Hematopoietic multipotent progenitor cell treated with erythropoietin and hydrocortisone succinate and interleukin-3 and kit ligand, for 6 days (in vitro differentiated cells): ENCODE results near the gene ANKS3.

Source experiments
- DNase-seq: peaks from one replicate; pipeline ENCODE4 v3.0.0-alpha.2; 2015

ANKS3 gene

GRCh38 chr16:4664538-4665418 lies 69.3 kb downstream of the ANKS3 start:
- DNase-seq, result peak; percentile 67

- DNase-seq, result peak; percentile 83
Observed at GRCh38 chr16:4663777-4664465, 70.2 kb downstream of the ANKS3 start.

GRCh38 chr16:4663465-4663776 lies 70.7 kb downstream of the ANKS3 start:
- no peak for DNase-seq

GRCh38 chr16:4661661-4662060 lies 72.4 kb downstream of the ANKS3 start:
- DNase-seq, result peak; percentile 27

GRCh38 chr16:4660454-4661007 lies 73.5 kb downstream of the ANKS3 start:
- DNase-seq, result no peak

GRCh38 chr16:4659363-4660353 lies 74.4 kb downstream of the ANKS3 start:
- no peak for DNase-seq

- DNase-seq, result no peak
Observed at GRCh38 chr16:4656695-4657686, 77.1 kb downstream of the ANKS3 start.

- DNase-seq, result no peak
Observed at GRCh38 chr16:4656221-4656620, 77.8 kb downstream of the ANKS3 start.

- DNase-seq, result no peak
Observed at GRCh38 chr16:4655801-4656200, 78.3 kb downstream of the ANKS3 start.

GRCh38 chr16:4654964-4655590 lies 79.0 kb downstream of the ANKS3 start:
- no peak for DNase-seq

- DNase-seq, result no peak
Observed at GRCh38 chr16:4654011-4654963, 79.8 kb downstream of the ANKS3 start.

- DNase-seq, result no peak
Observed at GRCh38 chr16:4652561-4652960, 81.5 kb downstream of the ANKS3 start.

GRCh38 chr16:4651827-4652226 lies 82.2 kb downstream of the ANKS3 start:
- no peak for DNase-seq

GRCh38 chr16:4650443-4651074 lies 83.5 kb downstream of the ANKS3 start:
- DNase-seq, result peak; percentile 94

GRCh38 chr16:4649744-4650442 lies 84.2 kb downstream of the ANKS3 start:
- DNase-seq, result peak; percentile 38

GRCh38 chr16:4648917-4649316 lies 85.2 kb downstream of the ANKS3 start:
- DNase-seq, result peak; percentile 19

- no peak for DNase-seq
Observed at GRCh38 chr16:4647644-4647980, 86.5 kb downstream of the ANKS3 start.

GRCh38 chr16:4646773-4647643 lies 87.1 kb downstream of the ANKS3 start:
- DNase-seq, result no peak
